Tibial artery (tissue), 4 donors: Measurements from ENCODE around the gene NFIX.

ENCODE experiments used
- DNase-seq, 2 donors: peaks; one replicate each; pipeline ENCODE4 v3.0.0-alpha.2; 2019
- H3K27ac ChIP-seq, 2 donors: fragments of 200-600 bp; sonication (generic) in 1 of 2; 1 replicate in 1 of 2; 2 replicates in 1 of 2; pipeline ENCODE4 v1.5.1; 2018 to 2019; ENCODE audit warnings: mild to moderate bottlenecking in 1 of 2
- H3K27me3 ChIP-seq, 2 donors: fragments of 200-600 bp; sonication (generic) in 1 of 2; one replicate each; pipeline versions ENCODE4 v1.5.1 to v1.6.0; 2016 to 2019
- H3K36me3 ChIP-seq, 3 donors: fragments of 200-600 bp; sonication (generic) in 2 of 3; one replicate each; pipeline ENCODE4 v1.5.1; 2016 to 2019; ENCODE audit warnings: mild to moderate bottlenecking in 2 of 3
- H3K4me1 ChIP-seq, 4 donors: fragments of 200-600 bp; sonication (generic) in 2 of 4; 1 replicate in 3 of 4; 2 replicates in 1 of 4; pipeline ENCODE4 v1.5.1; 2016 to 2019
- H3K4me3 ChIP-seq, 2 donors: fragments of 200-600 bp; sonication (generic) in 1 of 2; 1 replicate in 1 of 2; 2 replicates in 1 of 2; pipeline ENCODE4 v1.5.1; 2018 to 2019; ENCODE audit warnings: mild to moderate bottlenecking in 2 of 2
- H3K9me3 ChIP-seq, 3 donors: fragments of 200-600 bp; sonication (generic) in 1 of 3; one replicate each; pipeline ENCODE4 v1.5.1; 2016 to 2019
- CTCF ChIP-seq, 2 experiments: fragments of 200-600 bp in 1 of 2; fragments of 450-650 bp in 1 of 2; IDR thresholded peaks; one replicate each; pipeline ENCODE4 v1.5.1; 2017 to 2019; ENCODE audit warnings: antibody characterized with exemption in 2 of 2, mild to moderate bottlenecking in 1 of 2, moderate library complexity in 1 of 2
- intact Hi-C: fragments of 100-400 bp; cut with DNase I; formaldehyde crosslinking; loops from one replicate; pipeline ENCODE4 v1.15.0; 2023; ENCODE audit warnings: low total_unique reads

NFIX gene

GRCh38 chr19:13094771-13095392, 99.6 kb downstream of the NFIX start:
- no peaks in the 10 kb centered on the region for H3K9me3 ChIP-seq
- no peaks in the 10 kb centered on the region for H3K27me3 ChIP-seq
- H3K4me3 ChIP-seq = peak overlapping the region; percentile 9 to 14
- H3K4me1 ChIP-seq = peaks cover 11 to 80% (median 65%) of the 10 kb centered on the region in 4 donors
- DNase-seq = no peak
- H3K36me3 ChIP-seq = peaks cover 0 to 29% (median 9%) of the 10 kb centered on the region in 3 donors
- no peak for TF ChIP-seq CTCF (IDR thresholded peaks at IDR 0.05)
- peak overlapping the region; percentile 87 to 94 for H3K27ac ChIP-seq
- intact Hi-C loops = no loop called here

DNA sequence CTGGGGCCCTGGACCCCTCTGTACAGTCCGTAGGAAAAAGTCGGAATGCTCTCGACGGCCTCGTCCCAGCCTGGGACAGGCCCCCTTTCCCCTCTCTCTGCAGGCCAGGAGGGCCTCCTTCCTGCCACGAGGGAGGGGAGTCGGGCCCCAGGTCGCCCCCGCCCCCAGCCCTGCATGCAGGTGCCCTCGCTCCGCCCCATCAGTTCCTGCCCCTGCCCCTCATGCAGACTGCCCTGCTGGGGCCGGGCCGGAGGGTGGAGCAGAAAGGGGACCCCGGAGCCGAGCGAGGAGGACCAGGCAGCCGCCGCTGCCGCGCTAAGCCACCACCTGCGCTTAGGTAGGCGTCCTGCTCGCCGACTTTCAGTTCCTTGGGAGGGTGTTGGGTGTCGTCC, 100.1 kb downstream of the NFIX start:
- H3K36me3 ChIP-seq = peaks cover 0 to 25% (median 9%) of the 10 kb centered on the region in 3 donors
- H3K27me3 ChIP-seq = no peaks in the 10 kb centered on the region
- peaks cover 9 to 75% (median 60%) of the 10 kb centered on the region in 4 donors for H3K4me1 ChIP-seq
- TF ChIP-seq CTCF (IDR thresholded peaks at IDR 0.05) = no peak
- intact Hi-C loops = no loop called here
- H3K9me3 ChIP-seq = no peaks in the 10 kb centered on the region
- H3K4me3 ChIP-seq = peak overlapping the region; percentile 9 to 14
- peak overlapping the region; percentile 87 to 94 for H3K27ac ChIP-seq
- no peak for DNase-seq

DNA sequence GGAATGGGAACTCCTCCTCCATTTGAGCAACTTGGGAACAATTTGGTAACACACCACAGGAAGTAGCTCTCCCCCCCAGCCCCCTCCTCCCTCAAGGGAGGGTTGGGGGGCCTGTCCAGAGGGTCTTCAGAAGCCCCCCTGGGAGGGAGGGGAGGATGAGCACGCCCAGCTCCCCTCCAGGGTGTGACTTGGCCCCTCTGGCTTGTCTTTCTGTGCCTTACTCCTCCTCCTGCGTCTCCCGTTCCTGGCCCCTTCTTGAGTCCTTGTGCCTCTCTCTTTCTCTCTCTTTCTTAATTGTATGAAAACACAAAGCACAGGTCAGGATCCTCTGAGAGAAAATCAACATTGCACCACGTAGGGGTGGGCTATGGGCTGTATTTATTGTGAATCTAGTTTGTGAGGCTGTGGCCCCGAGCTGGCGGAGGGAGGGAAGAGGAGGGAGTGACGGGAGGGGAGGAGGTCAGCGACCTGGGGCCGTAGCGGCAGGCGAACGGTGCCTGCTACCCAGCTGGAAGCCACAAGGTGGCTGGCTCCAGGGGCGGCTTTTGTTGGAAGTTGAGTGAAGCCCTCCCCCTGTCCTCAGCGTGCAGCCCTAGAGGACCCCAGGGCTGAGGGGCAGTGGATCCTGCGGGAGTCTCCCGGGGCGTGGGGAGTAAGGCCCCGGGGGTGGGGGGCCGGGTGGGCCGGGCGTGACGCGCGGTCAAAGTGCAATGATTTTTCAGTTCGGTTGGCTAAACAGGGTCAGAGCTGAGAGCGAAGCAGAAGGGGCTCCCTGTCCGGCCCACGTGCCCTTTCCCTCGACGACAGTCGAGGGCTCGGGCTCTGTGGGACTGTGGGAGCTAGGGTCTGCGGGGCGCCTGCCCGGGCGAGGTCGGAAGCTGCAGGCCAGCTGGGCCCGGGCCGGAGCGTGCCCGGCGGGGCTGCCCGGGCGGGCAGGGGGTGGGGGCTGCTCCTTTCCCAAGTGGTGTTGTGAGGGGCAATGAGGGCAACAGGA, 101.0 kb downstream of the NFIX start:
- peak overlapping the region; percentile 9 to 14 for H3K4me3 ChIP-seq
- peak; percentile 13 to 22 for TF ChIP-seq CTCF (IDR thresholded peaks at IDR 0.05)
- H3K27me3 ChIP-seq = no peaks in the 10 kb centered on the region
- no peaks in the 10 kb centered on the region for H3K9me3 ChIP-seq
- H3K4me1 ChIP-seq = peaks cover under 1 to 67% (median 56%) of the 10 kb centered on the region in 4 donors
- H3K27ac ChIP-seq = peak overlapping the region; percentile 87 to 94
- intact Hi-C loops = no loop called here
- no peak for DNase-seq
- peaks cover 0 to 25% (median 9%) of the 10 kb centered on the region in 3 donors for H3K36me3 ChIP-seq

GRCh38 chr19:13097033-13097462, 101.8 kb downstream of the NFIX start:
- intact Hi-C loops = no loop called here
- Histone ChIP-seq H3K4me3 (peak overlapping the region; percentile 46 to 55), H3K27me3 (no peaks in the 10 kb centered on the region), H3K27ac (peak overlapping the region; percentile 74 to 94), H3K9me3 (no peaks in the 10 kb centered on the region), H3K4me1 (peaks cover 0 to 67% (median 54%) of the 10 kb centered on the region in 4 donors), H3K36me3 (peaks cover 0 to 25% (median 9%) of the 10 kb centered on the region in 3 donors)
- no peak for DNase-seq
- TF ChIP-seq CTCF (IDR thresholded peaks at IDR 0.05) = no peak

GRCh38 chr19:13097463-13098258, 102.4 kb downstream of the NFIX start:
- Histone ChIP-seq H3K4me3 (peak overlapping the region; percentile 46 to 55), H3K36me3 (peaks cover 0 to 25% (median 9%) of the 10 kb centered on the region in 3 donors), H3K9me3 (no peaks in the 10 kb centered on the region), H3K27me3 (no peaks in the 10 kb centered on the region), H3K4me1 (peaks cover 0 to 67% (median 54%) of the 10 kb centered on the region in 4 donors), H3K27ac (peak overlapping the region; percentile 74 to 94)
- DNase-seq = peak; percentile 67 to 86
- no peak for TF ChIP-seq CTCF (IDR thresholded peaks at IDR 0.05)
- intact Hi-C loops = no loop called here
